HG03066 (cell line): Measurements from ENCODE around the gene CYP19A1.
A peak's percentile ranks its signal among the peaks of the same experiment; 100 is the strongest.
"Not testable (repeated sequence)": the region's sequence is repeated elsewhere in the genome, so short reads cannot be mapped to it uniquely, and the experiment has no call there.

Experiments
- ATAC-seq: cut with Tn5 transposase; IDR thresholded peaks from one replicate; pipeline ENCODE4 v1.9.1; 2021; ENCODE audit warnings: low read depth; ENCODE audit not compliant: unreplicated experiment

CYP19A1 gene

DNA sequence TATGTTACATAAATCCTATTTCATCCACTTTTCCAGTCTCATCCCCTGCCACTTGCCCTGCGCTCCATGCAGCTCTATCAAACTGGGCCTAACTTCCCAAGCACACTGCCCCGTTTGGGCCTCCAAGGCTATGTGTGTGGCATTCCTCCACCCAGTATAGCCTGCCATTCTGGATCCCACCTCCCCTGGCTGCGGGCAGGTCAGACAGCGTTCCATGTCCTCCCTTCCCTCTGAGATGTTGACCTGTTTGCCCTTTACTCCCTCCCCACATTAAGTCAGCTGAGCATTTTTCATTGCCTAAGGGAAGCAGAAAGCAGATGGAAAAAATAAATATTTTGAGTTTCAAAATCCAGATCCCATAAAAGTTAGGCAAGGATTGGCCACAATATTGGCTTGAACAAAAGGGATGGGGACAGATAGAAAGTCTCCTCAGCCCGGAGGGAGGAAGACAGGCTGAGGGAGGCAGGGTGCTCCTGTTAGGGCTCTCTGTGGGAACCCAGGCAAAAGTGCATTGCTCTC lies 73.3 kb downstream of the CYP19A1 start:
- ATAC-seq = no peak

DNA sequence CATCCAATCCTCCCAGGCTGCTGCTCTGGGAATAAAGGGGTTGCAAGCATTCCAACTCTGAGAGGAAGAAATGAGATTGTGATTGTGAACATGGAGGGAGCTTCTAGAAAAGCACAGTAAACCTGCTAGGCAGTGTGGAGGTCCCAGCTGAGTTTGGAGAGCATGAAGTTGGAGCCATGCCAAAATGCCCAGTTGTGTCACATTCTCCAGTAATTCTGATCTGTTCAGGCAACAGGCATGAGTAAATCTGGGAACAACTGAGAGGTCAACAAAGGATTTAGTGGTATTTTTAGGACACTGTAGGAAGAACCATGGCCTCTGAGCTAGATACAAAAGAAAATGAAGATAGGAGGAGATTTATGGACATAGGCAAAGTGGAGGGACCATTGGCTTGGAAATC lies 74.7 kb downstream of the CYP19A1 start:
- ATAC-seq = no peak

DNA sequence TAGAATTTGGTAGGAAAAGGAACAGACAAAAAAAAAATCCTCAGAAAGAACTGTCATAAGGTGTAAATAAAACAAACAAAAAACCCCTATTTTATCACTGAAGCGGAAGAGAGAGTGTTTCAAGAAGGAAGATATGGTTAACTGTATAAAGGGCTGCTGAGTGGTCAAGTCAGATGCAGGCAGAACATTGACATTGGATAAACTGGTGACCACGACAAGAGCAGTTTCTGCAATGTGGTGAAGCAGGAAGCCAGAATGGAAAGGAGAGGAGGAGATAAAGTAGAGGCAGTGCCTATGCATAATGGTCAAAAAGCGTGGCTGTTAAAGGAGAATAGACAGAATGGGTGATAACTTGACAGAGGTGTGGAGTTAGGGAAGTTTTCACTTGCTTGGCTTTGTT lies 75.3 kb downstream of the CYP19A1 start:
- ATAC-seq = no peak

DNA sequence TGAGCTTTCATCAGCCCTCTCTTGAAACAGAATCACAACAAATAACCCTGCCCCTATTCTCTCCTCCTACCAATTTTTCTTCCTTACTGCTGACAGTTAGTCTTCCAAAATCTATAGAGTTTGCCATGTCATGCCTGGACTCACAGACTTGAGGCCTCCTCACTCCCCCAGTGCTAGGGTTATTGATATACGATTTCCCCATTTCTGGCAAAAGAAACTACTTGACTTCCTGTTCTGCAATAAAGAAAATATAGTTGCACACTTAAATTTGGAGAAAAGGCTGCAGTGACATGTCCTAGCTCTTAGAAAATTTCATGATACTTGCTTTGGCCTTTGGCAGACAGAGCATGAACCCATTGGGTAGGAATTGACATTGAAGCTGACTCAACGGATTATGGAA lies 75.9 kb downstream of the CYP19A1 start:
- no peak for ATAC-seq

DNA sequence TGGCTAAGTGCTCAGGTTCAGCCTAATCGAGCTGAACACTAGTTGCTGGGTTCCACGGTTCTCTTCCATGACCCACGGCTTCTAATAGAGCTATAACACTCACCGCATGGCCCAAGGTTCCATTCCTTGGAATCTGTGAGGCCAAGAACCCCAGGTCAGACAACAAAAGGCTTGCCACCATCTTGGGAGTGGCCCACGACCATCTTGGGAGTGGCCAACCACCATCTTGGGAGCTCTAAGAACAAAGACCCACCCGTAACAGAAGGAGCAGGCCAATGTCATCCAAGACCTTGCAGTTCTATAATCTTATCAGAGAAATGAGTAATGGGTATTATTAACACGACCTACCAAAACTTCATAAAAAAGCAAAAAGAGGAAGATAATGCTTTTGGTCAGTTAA lies 77.3 kb downstream of the CYP19A1 start:
- not testable (repeated sequence) for ATAC-seq

DNA sequence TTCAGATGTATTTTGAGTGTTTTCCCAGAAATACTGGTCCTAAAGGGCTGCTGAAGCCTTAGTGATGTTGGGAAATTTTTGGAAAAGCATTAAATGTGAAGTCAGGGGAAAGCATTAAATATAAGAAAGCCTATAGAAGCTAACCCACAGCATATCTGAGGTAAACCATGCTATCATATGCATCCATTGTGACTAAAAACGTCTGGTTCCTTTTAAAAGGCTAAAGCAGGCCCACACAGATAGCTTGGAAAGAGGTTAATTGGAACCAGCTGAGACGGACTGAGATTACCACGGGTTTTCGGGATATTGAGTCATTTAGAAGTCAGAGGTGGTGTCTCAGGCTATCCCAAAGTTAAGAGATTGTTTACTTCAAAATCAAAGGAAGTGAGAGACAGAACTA lies 78.2 kb downstream of the CYP19A1 start:
- no peak for ATAC-seq

DNA sequence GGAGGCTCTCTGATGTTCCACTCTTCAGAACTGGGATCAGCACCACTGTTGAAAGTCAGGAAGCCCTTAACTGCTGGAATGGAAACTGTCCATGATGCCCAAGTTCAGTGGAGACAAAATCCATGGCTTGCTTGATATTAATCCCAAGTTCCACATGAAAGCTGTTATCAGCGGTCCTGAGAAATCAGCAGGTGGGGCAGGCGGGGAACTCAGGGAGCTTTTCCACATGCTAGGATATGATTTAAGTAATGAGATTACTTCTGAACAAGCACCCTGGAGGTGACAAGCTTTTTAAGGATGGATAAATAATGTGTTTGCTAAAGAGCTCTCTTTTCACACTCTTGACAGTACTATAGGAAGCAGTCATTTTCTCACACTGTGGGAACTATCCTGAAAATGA lies 82.9 kb downstream of the CYP19A1 start:
- ATAC-seq = no peak

DNA sequence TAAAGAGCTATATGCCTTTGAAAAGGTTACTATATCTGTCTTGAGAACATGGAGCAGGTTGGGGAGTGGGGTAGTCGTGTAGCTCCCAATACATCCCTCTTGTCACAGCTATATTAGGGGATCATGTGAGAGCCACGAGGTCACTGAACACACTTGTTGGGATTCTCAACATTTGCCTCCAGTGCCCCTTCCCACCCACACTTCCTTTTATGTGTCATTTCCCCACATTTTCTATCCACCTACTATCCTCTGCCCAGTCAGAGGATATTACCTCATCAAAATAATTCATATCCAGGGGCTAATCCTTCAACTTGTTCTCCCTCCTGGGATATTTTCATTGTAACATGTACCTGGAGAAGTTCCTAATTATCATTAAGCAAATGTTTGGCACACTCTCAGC lies 85.0 kb downstream of the CYP19A1 start:
- no peak for ATAC-seq

DNA sequence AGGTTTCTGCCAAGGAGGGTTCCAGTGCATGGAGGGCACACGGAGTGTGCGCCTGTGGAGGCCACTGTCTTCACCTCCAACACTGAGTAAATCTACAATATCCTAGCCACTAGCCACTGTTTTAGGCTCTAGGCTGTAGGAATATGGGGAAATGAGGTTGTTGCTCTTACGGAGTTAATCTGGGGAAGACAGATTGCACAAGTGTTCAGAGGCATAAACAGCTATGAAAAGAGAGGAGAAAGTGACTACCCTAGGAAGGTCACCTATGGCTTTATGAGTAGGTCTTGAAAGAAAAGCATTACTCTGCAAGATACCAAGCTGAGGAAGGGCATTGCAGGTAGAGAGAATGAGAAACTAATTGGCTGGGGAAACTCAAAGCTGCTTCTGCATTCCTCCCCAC lies 85.7 kb downstream of the CYP19A1 start:
- ATAC-seq = no peak

DNA sequence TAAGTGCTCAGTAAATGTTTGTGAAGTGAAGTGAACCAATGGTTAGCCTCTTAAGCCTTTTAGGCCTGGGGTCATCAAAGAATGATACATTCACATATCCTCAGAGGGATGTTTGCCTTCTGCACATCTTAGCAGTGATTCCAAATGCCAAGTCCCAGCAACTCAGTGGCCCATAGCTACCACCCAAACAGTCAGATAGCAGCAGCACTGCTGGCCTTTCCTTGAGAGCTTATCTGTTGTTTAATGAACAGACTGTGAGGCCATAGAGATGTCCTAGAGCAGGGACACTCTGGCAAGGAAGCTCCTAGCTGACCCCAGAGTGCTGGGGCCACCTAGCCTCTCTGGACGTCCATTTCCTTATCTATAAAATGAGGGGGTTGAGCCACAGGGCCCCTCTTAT lies 86.8 kb downstream of the CYP19A1 start:
- ATAC-seq = no peak

DNA sequence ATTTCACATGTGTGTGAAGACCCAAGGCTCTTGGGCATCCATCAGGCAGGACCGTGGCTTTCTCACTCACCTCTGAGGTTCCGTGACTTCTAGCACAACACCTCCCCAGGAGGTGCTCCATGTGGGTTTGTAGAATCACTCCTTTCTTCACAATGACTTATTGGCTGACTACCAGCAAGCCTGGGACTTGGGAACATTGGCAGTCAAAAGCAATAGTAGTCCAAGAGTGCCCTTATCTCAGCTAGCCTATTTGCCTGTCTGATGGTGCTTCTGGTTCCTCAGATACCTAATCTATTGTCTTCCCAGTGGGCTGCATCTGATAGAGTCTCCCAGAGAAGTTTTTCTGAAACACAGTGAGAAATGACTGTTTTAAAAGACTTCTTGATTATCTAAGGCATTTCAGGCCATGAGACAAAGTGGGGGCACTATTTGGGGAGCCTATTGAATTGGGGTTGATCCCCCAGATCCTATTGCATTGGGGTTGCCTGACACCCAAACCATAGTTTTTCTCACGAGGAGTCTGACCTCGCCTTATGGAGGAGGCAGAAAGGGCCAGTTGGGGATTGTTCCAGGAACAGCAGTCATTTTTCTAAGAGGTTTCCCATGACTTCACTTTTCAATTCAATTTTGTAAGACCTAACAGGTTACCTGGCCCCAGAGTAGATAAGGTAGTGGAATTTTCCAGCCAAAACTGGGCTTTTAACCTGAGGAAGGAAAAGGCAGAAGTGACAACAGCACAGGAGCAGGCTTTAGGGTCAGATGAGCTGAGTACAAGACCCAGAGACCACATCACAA lies 88.0 kb downstream of the CYP19A1 start:
- no peak for ATAC-seq

DNA sequence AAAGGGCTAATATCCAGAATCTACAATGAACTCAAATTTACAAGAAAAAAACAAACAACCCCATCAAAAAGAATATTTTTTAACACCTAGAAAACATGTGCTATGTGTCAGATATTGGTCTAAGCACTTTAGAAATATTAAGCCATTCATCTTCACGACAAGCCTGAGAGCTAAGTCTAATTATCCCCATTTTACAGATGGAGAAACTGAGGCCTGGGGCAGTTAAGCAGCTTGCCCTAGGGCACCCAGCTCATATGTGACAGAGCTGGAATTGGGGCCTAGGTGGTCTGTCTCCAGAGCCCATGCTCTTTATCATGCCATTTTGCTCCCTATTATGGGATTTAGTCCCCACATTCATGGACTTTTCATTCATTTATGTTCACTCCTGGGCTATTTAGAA lies 92.8 kb downstream of the CYP19A1 start:
- ATAC-seq = no peak

DNA sequence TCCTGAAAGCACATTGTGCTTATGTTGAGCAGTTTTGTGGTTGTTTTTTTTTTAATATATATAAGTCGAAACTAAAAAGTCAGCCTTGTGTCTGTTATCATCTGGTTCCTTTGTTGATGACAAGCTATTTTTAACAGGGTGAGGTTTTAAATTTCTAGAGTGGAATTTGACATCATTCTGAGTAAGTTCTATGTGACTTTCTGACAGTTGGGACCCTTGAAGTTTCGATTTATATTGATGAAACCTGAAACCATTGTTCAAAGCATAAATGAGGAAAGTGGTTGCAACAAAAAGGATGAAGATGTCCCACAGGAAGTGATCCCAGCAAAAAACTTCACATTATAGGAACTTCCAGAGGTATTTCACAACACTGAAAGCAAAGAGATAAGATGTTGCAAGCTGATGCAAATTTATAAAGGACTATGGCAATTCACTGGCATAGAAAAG lies 94.0 kb downstream of the CYP19A1 start:
- ATAC-seq = no peak

DNA sequence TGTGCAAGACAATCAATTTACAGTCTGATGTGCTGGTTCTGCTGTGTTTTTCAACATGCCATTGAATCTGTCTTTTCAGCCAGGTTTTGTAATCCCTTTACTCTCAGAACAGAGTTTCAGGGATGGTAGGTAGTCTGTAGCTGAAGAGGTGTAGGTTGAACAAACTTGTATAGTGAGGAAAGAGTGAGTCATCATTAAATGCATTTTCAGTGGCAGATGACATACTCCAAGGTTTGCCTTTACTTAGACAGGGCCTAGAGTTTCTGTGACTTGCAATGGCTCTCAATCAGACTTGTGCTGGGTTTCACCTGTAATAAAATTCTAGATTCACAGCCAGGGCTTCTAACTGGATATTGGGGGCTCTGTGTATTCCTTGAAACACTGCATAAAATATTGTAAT lies 94.6 kb downstream of the CYP19A1 start:
- ATAC-seq = peak; percentile 46

DNA sequence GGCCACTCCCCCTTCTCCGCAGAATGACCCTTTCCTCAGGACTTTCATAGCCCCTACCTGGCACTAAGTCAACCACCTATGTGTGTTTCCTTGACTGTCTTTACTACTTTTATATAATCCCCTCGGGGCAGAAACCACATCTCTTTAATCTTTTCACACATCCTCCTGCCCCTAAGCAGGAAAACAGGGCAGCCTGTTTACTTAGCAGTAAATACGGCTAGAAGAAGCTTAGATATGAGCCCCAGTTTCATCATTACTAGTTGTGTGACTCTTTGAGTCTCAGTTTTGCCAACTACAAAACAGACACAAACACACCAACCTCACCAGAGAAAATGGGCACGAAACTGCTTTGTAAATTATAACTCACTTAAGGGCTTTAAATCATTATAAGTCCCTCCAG lies 98.3 kb downstream of the CYP19A1 start:
- no peak for ATAC-seq

DNA sequence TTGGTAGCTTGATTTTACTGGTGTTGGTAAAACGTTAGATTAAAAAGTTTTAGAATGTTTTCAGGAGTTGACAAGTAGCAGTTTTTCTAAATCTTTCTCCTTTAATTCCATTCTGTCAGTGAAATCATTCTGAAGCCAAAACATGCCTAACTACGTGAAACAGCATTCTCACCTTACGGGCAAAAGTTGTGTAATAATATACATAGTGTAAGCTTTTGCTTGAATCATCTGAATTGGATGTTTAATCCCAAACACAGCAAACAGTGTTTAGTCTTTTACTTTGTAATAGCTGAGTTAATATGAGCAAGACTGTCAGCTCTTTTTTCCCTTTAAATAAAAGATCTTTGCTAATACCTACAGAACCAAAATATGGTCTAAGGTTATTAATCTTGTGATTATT lies 100.6 kb downstream of the CYP19A1 start:
- ATAC-seq = no peak

DNA sequence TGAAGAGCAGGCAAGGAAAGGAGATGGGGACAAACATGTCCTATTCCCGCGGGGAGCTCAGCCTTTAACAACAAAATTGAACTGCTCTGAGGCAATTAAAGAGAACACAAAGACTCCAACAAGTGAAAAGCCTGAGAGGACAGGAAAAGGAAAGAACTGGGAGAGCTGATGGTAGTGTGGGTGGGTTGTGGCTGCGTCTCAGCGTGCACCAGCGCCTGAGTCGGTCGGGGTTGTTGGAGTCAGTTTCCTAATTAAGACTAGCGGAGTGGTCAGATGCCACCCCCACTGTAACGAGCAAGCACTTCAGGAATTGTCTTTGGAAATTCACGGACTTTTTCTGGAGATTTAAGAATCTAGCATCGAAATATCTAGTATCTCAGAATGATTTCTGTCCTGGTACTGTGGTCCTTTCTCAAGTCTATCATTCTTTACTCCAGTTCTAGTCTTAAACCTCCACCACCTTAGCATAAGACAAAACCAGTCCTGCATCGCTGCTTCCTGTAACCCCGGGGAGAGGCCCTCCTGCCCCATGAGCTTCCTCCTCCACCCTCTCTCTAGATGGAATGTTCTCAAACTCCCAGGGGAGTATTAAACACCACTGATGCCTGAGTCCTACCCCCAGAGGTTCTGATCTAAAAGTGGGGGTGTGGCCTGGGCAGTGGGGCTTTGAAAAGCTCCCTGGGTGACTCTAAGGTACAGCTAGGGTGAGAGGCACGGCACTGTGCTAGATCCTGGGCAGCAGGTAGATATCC lies 104.0 kb downstream of the CYP19A1 start:
- ATAC-seq = no peak

DNA sequence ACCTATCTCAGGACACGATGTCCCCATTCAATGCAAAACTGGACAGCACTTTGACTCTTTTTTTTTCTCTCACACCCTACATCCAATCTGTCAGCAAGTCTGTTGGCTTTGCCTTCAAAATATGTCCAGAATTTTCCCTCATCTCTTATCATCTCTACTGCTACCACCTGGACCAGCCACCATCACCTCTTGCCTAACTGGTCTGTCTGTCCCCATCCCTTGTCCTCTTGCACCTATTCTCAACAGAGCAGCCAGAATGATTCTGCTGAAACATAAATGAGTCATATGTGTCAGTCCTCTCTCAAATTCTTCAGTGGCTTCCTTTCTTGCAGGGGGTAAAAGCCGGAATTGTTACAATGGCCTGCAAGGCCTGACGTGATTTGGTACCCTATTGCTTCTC lies 105.8 kb downstream of the CYP19A1 start:
- no peak for ATAC-seq

DNA sequence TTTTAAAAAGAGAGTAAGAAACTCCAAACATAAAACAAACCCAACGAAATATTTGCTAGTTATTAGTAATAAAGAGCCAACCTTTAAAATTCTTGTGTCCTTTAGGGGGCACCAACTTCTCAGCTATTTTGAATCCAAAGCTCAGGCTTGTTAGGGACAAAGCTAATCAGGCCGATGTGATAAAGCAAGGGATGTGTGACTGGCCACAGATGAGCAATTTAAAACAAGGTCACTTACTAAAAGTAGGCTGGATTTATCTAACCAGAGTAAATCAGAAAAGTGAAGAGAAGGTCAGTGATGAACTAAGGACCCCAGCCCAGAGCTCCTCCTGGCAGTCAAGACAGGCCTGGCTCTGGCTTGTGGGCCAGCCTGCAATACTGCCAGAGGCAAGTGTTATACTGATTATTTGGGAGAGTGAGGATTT lies 108.5 kb downstream of the CYP19A1 start:
- no peak for ATAC-seq

DNA sequence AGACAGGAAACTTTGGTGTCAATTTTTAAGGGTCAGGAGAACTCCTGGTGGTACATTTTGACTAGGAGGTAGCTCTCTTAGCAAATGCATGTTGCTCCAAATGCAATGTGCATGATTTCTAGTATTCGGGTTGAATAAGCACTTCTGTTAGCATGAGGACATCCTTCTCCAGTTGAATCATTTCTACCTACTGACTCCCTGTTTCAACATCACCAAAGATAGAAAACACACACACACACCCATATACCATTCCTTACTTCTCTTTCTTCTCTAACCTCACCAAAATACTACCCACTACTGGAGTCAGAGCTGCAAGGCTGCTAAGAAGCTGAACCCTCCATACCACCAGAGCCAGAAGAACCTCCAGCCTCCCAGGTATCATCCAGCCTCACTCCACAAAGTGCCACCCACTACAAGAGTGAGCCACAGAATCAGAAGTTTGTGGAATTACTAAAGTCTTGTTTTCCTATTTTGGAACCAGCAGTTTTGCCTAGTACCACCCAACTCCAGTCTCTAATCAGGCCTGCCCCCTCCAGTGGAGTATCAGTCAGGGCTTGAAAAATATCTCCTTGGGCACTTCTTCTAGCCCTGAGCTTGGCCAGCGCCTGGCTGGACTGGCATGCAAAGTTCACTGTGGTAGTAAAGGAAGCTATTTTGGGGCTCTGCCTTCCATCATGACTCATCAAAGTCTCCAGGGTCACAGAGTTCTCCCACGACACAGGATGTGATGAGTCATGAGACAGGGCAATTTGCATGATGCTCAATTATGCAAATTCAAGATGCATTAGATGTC lies 110.3 kb downstream of the CYP19A1 start:
- peak; percentile 89 for ATAC-seq

DNA sequence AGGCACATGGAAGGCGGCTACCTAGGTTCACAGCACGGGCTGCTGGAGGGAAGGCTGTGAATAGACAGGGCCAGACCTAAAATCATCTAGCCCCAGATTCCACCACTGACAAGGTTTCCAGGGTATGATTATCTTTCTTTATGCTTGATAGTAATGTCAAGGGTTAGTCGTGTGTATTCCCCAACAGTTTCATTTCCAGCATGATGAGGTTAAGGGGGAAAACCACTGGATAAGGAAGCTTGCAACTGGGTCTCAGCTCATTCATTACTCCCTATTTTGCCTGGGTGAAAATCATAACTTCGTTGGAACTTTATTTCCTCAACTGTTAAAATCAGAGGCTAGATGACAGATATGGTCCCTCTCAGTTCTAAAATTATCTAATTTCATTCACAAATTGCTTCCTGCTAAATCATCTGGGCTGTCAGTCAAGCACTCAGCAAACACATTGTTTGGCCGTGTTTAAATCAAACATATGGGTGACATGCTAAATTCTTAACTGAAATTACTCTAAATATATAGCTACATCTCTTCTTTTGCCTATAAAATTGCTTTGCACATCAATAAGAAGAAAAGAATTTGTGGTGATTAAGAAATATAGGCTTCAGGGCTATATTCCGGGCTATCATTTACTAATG lies 111.7 kb downstream of the CYP19A1 start:
- ATAC-seq = no peak
